Esophagus (tissue), 2 donors: Measurements from ENCODE around the gene LRRC40. TPM values are rescaled to one million over a fixed set of nuclear protein-coding genes. Genes with fewer than 3 reads are reported as not detected.
"Not testable (repeated sequence)": the region's sequence is repeated elsewhere in the genome, so short reads cannot be mapped to it uniquely, and the experiment has no call there.

Experiments used
- H3K27ac ChIP-seq, 2 donors: one replicate each; pipeline ENCODE4 v1.5.1; 2013; ENCODE audit warnings: low read depth in 2 of 2, mild to moderate bottlenecking in 2 of 2, inconsistent platforms in 1 of 2, low read length in 1 of 2, moderate library complexity in 1 of 2
- H3K27me3 ChIP-seq, 2 donors: one replicate each; pipeline ENCODE4 v1.6.1; 2013; ENCODE audit warnings: low read length in 2 of 2, control low read depth in 1 of 2, mild to moderate bottlenecking in 1 of 2; ENCODE audit not compliant: insufficient read depth in 2 of 2, control insufficient read depth in 1 of 2
- H3K36me3 ChIP-seq, 2 donors: one replicate each; pipeline ENCODE4 v1.6.1; 2013; ENCODE audit warnings: low read length in 1 of 2; ENCODE audit not compliant: control insufficient read depth in 2 of 2, insufficient read depth in 2 of 2
- H3K4me1 ChIP-seq, 2 donors: one replicate each; pipeline ENCODE4 v1.6.1; 2013; ENCODE audit warnings: low read length in 1 of 2; ENCODE audit not compliant: control insufficient read depth in 2 of 2, insufficient read depth in 2 of 2
- H3K4me3 ChIP-seq, 2 donors: one replicate each; pipeline ENCODE4 v1.5.1; 2013; ENCODE audit warnings: low read length in 2 of 2, mild to moderate bottlenecking in 2 of 2, low read depth in 1 of 2, moderate library complexity in 1 of 2
- H3K9me3 ChIP-seq, 2 donors: one replicate each; pipeline ENCODE4 v1.6.1; 2013; ENCODE audit warnings: mild to moderate bottlenecking in 2 of 2, low read depth in 1 of 2, low read length in 1 of 2, moderate library complexity in 1 of 2; ENCODE audit not compliant: control insufficient read depth in 2 of 2, insufficient read depth in 1 of 2
- WGBS, 2 donors: extraction: QIAGEN DNeasy Blood & Tissue Kit; methylation state at CpG; one replicate each; pipeline ENCODE4 v1.1.7; 2013; 5-methylcytosine and 5-hydroxymethylcytosine counted together
- polyA plus RNA-seq, 2 donors: library from polyadenylated mRNA; stranded (reverse); fragments of 200-250 nt; gene quantifications; one replicate each; pipeline ENCODE4 v1.2.3, GENCODE V29; 2013
- donor health status: healthy with polysubstance abuse.
- donor health status: Bipolar disorder and iron deficiency.

The LRRC40 gene
- polyA plus RNA-seq, 2 donors = 5.9 to 6.1 TPM

DNA sequence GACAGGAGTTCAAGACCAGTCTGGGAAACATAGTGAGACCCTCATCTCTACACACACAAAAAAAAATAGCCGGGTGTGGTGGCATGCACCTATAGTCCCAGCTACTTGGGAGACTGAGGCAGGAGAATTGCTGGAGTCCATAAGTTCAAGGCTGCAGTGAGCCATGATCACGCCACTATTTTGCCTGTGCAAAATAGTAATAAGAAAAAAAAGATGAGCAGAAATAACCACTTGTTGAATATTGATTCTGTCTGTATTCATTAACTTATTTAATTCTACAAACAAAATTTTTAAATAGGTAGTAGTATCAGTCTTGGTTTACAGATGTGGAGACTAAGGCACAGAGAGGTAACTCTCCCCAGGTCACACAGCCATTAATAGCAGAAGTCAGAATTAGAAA lies 16.9 kb downstream of the LRRC40 start:
- Histone ChIP-seq H3K27ac (no peak overlapping the region), H3K4me3 (no peak overlapping the region), H3K4me1 (no peaks in the 10 kb centered on the region), H3K27me3 (no peaks in the 10 kb centered on the region), H3K36me3 (no peaks in the 10 kb centered on the region), H3K9me3 (no peaks in the 10 kb centered on the region)
- 98 to 99% methylated on average over 2 of the region's 2 CpGs for WGBS, 2 donors

DNA sequence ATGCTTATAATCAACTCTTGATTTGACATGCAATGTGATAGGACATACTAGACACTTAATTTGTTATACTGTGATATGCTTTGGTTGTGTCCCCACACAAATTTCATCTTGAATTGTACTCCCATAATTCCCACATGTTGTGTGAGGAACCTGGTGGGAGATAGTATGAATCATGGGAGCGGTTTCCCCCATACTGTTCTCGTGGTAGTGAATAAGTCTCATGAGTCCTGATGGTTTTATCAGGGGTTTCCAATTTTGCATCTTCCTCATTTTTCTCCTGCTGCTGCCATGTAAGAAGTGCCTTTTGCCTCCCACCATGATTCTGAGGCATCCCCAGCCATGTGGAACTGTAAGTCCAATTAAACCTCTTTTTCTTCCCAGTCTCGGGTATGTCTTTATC lies 20.2 kb downstream of the LRRC40 start:
- 94 to 95% methylated on average over 3 of the region's 3 CpGs for WGBS, 2 donors
- not testable (repeated sequence) for H3K27ac ChIP-seq, H3K27me3 ChIP-seq, H3K9me3 ChIP-seq, H3K4me3 ChIP-seq, H3K36me3 ChIP-seq, H3K4me1 ChIP-seq

DNA sequence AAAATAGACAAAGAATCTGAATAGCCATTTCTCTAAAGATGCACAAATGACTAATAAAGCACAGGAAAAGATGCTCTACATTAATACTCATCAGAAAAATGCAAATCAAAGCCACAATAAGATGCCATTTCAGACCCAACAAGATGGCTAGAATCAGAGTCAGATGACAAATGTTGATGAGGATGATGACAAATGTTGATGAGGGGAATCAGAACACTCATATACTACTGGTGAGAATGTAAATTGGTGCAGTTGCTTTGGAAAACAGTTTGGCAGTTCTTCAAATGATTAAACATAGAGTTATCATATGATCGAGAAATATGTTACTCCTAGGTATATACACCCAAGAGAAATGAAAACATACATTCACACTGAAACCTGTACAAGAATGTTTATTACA lies 33.9 kb downstream of the LRRC40 start:
- Histone ChIP-seq H3K9me3 (no peaks in the 10 kb centered on the region), H3K27me3 (no peaks in the 10 kb centered on the region), H3K27ac (no peak overlapping the region), H3K4me3 (no peak overlapping the region), H3K36me3 (no peaks in the 10 kb centered on the region), H3K4me1 (no peaks in the 10 kb centered on the region)
- 82 to 93% methylated on average over 1 of the region's 1 CpG for WGBS, 2 donors

DNA sequence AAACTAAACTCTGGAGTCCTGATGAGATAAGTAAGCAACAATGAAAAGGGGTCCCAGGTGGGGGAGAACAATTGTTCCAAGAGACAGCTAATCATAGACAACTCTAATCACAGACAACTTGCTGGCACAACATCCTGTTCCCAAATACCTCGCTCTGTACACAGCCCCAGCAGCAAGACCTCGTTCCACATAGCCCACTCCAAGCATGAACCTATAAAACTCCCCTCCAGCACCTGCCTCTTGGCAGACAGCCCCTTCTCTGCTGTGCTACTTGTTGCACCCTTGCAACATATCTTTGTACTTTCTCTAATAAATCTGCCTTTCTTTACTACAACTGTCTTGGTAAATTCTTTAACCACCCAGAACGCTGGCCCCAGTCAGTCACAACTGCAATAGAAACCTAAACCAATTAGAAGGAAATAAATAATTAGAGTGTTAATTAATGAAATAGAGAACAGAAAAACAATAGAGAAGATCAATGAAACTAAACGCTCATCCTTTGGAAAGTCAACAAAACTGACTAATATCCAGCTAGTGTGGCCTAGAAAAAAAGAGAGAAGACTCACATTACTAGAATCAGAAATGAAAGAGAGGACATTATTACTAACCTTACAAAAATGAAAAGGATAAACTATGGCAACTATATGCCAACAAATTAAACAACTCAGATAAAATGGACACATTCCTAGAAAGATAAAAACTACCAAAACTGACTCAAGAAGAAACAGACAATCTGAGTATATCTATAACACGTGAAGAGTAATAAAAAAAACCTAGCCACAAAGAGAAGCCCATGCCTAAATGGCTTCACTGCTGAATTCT lies 36.1 kb downstream of the LRRC40 start:
- WGBS, 2 donors = 81 to 86% methylated on average over 5 of the region's 5 CpGs

DNA sequence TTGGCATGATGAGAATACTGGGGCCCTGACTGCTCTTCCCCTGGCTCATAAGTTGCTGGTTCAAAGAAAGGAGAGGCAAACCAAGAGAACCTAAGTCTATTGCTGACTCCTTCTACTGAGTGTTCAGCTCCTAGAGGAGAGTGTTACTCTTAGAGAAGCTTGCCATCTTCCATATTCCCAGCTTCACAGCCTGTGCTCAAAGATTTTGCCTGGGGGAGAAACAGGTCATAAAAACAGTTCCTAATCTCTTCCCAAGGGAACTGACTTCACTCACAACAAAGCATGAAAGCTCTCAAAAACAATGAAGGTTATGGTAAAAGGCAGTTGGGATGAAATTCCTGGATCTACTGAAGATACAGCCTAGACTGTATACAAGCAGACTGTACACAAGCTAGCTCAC lies 37.1 kb downstream of the LRRC40 start:
- Histone ChIP-seq H3K27ac (no peak overlapping the region), H3K36me3 (peaks cover 0 to under 1% of the 10 kb centered on the region in 2 donors)

More for the DNA sequence above, 36.1 kb downstream of the LRRC40 start:
- H3K27me3 ChIP-seq = no peaks in the 10 kb centered on the region
- H3K27ac ChIP-seq = no peak overlapping the region
- H3K4me1 ChIP-seq = no peaks in the 10 kb centered on the region
- no peaks in the 10 kb centered on the region for H3K36me3 ChIP-seq
- no peaks in the 10 kb centered on the region for H3K9me3 ChIP-seq
- no peak overlapping the region for H3K4me3 ChIP-seq

DNA sequence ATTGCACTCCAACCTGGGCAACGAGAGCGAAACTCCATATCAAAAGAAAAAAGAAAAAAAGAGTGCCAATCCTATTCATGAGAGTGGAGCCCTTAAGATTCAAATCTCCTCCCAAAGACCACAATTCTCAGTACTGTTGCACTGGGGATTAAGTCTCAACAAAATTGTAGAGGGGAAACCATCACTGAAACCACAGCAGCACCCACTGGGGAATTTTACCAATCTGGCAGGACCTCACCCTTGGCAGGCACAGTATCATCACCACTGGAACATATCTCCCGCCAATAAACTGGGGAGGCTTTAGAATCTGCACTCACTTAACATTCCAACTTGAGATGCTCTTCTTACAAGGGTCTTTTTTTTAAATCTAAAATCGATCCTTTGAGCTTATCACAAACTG lies 41.0 kb downstream of the LRRC40 start:
- H3K27ac ChIP-seq = no peak overlapping the region
- H3K36me3 ChIP-seq = peaks cover 0 to 2% of the 10 kb centered on the region in 2 donors
- no peaks in the 10 kb centered on the region for H3K9me3 ChIP-seq
- no peaks in the 10 kb centered on the region for H3K27me3 ChIP-seq
- WGBS, 2 donors = 93 to 96% methylated on average over 4 of the region's 4 CpGs
- no peak overlapping the region for H3K4me3 ChIP-seq
- H3K4me1 ChIP-seq = no peaks in the 10 kb centered on the region

More for the DNA sequence above, 37.1 kb downstream of the LRRC40 start:
- no peaks in the 10 kb centered on the region for H3K9me3 ChIP-seq
- no peaks in the 10 kb centered on the region for H3K27me3 ChIP-seq
- H3K4me3 ChIP-seq = no peak overlapping the region
- H3K4me1 ChIP-seq = no peaks in the 10 kb centered on the region

DNA sequence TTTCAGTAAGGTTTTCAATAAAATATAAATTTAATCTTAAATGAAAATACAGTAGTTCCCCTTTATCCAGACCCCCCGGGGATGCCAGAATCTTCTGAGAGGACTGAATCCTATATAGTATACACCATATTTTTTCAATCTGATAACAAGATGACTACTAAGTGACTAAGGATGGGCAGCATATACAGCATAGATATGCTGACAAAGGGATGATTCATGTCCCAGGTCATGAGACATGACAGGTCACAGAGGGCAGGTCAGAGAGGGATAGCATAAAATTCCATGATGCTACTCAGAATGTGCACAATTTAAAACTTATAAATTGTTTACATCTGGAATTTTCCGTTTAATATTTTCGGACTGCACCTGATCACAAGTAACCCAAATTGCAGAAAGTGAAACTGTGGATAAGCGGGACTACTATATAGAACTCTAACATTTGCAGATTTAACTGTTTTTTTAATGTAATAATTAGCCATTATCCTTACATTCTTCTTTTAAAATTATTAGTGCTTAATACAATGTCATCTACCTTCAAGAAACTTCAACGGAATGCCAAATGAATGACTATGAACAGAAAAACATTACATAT lies 48.8 kb downstream of the LRRC40 start:
- H3K4me3 ChIP-seq = no peak overlapping the region
- no peaks in the 10 kb centered on the region for H3K9me3 ChIP-seq
- H3K27me3 ChIP-seq = no peaks in the 10 kb centered on the region
- no peak overlapping the region for H3K27ac ChIP-seq
- no peaks in the 10 kb centered on the region for H3K36me3 ChIP-seq
- H3K4me1 ChIP-seq = no peaks in the 10 kb centered on the region
- 95 to 97% methylated on average over 5 of the region's 5 CpGs for WGBS, 2 donors

DNA sequence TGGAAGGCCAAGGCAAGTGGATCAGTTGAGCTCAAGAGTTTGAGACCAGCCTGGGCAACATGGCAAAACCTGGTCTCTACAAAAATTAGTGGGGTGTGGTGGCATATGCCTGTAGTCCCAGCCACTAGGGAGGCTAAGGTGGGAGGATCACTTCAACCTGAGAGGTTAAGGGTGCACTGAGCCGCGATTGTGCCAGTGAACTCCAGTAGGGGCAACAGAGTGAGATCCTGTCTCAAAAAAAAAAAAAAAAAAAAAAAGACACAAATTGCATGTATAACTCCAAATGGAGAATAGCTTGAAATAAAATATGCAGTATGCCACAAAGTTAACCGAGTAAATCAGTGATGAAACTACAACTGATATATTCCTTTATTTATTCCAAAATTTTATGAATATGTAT lies 51.6 kb downstream of the LRRC40 start:
- no peak overlapping the region for H3K4me3 ChIP-seq
- WGBS, 2 donors = 95 to 96% methylated on average over 3 of the region's 3 CpGs
- no peaks in the 10 kb centered on the region for H3K27me3 ChIP-seq
- no peaks in the 10 kb centered on the region for H3K4me1 ChIP-seq
- H3K36me3 ChIP-seq = no peaks in the 10 kb centered on the region
- H3K27ac ChIP-seq = no peak overlapping the region
- H3K9me3 ChIP-seq = no peaks in the 10 kb centered on the region

DNA sequence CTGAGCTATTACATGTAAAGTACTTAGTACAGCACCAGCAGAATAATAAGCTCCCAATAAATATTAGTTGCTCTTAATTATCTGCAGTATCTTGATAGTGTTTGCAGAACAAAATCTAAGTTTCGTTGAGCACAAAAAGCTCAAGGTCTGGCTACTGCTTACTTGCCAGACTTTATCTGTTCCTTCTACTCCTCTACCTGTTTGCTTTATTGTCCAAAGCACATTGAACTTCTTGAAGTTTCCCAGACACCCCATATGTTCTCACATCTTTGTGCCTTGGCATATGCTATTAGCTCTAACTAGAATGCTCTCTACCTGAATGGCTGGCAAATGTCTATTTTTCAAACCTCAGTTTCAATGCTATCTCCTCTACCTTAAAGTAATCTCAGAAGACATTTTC lies 54.9 kb downstream of the LRRC40 start:
- H3K27me3 ChIP-seq = no peaks in the 10 kb centered on the region
- H3K27ac ChIP-seq = no peak overlapping the region
- H3K36me3 ChIP-seq = no peaks in the 10 kb centered on the region
- WGBS, 2 donors = 82 to 96% methylated on average over 1 of the region's 1 CpG
- H3K9me3 ChIP-seq = no peaks in the 10 kb centered on the region
- no peaks in the 10 kb centered on the region for H3K4me1 ChIP-seq
- H3K4me3 ChIP-seq = no peak overlapping the region

DNA sequence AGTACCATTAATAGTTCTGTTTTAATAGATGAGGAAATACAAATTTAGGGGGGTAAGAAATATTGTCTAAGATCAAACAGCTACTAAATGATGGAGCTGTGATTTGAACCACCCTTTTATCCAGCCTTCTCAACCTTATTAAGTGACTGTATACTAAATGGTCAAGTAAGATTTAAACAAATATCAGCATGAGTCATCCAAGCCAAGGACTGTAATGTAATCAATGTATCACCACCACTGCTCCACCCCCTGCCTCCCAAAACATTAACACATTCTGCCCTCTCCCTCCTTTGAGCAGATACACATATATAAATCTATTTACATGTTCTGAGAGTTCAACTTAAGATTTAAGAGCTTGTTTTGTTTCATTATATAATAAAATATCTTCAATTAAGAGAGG lies 58.9 kb downstream of the LRRC40 start:
- H3K9me3 ChIP-seq = no peaks in the 10 kb centered on the region
- H3K27me3 ChIP-seq = no peaks in the 10 kb centered on the region
- no peak overlapping the region for H3K27ac ChIP-seq
- no peaks in the 10 kb centered on the region for H3K4me1 ChIP-seq
- no peaks in the 10 kb centered on the region for H3K36me3 ChIP-seq
- H3K4me3 ChIP-seq = no peak overlapping the region
